Activated CD8-positive, alpha-beta T cell treated with anti-CD3 and anti-CD28 coated beads, Interleukin-2, amount 10 ng/mL, durations not matched to agents 7 days and 5 days (primary cell): Measurements from ENCODE around the gene RPRD1A. TPM values are rescaled to one million over a fixed set of nuclear protein-coding genes. Genes with fewer than 3 reads are reported as not detected.

ENCODE experiments used
- ATAC-seq: fragments of 150-1000 bp; cut with Tn5 transposase; one replicate; pipeline ENCODE4 v1.10.0; 2021; ENCODE audit warnings: moderate library complexity
- CTCF ChIA-PET: fragments of 350-600 bp; sonication (Branson Sonifier 250); formaldehyde crosslinking; loops from one replicate; lab custom pipeline; 2021; ENCODE audit warnings: antibody characterized with exemption; lab: Charles Lee
- POLR2A ChIA-PET: fragments of 350-600 bp; sonication (Branson Sonifier 250); formaldehyde crosslinking; loops from one replicate; lab custom pipeline; 2021; ENCODE audit warnings: antibody characterized with exemption; lab: Charles Lee
- DNase-seq: peaks from one replicate; pipeline ENCODE4 v3.0.0-alpha.2; 2020
- H3K27ac Mint-ChIP-seq: one replicate; pipeline ENCODE4 v1.8.0; 2021; ENCODE audit warnings: mild to moderate bottlenecking, mixed read lengths
- H3K27me3 Mint-ChIP-seq: one replicate; pipeline ENCODE4 v1.8.0; 2021; ENCODE audit warnings: low read depth, mixed read lengths
- H3K36me3 Mint-ChIP-seq: one replicate; pipeline ENCODE4 v1.8.0; 2021; ENCODE audit warnings: low read depth, mixed read lengths
- H3K4me1 Mint-ChIP-seq: one replicate; pipeline ENCODE4 v1.8.0; 2021; ENCODE audit warnings: low read depth, mixed read lengths
- H3K4me3 Mint-ChIP-seq: one replicate; pipeline ENCODE4 v1.8.0; 2021; ENCODE audit warnings: mild to moderate bottlenecking, mixed read lengths
- H3K9me3 Mint-ChIP-seq: one replicate; pipeline ENCODE4 v1.8.0; 2022; ENCODE audit warnings: mixed read lengths; ENCODE audit not compliant: insufficient read depth
- total RNA-seq, 2 experiments: library from RNA; stranded (reverse); gene quantifications; one replicate each; pipeline ENCODE4 v1.2.3, GENCODE V29; 2021

RPRD1A gene
- total RNA-seq, 2 experiments from 2014 or later = 26.8 to 28.2 TPM

DNA sequence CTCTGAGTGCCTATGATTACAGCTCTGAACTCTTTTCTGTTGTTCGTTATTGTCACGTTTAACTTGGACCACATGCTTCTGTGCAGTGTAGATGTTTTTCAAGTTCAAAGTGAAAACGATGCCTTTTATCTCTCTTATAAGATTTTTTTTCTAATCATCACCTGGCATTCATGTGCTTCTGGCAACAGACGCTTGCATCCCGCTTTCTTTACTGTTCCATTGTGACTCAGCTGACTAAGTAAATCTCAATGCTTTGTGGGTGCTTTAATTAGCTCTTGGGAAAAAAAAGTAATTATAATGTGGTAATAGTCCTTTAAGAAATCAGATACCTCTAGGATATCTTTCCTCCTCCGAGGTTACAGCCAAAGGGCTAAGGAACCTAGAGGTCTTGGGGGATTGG is 126.1 kb downstream of the RPRD1A start:
- Mint-ChIP-seq H3K36me3 (no peaks in the 10 kb centered on the region), H3K27ac (no peak overlapping the region), H3K4me1 (no peaks in the 10 kb centered on the region), H3K9me3 (no peaks in the 10 kb centered on the region), H3K4me3 (no peak overlapping the region), H3K27me3 (peaks cover 7% of the 10 kb centered on the region)
- ChIA-PET POLR2A (interaction anchor here (0.8 kb wide), 1 partner anchor 31 kb away, joined by 3 read pairs; the partner anchor contains the start of gene RMP24), CTCF (no interaction called here)
- ATAC-seq = no peak
- DNase-seq = no peak

Other genes with a start within 250 kb of the RPRD1A start
- gene SLC39A6, start 61.8 kb upstream of the RPRD1A start, total RNA-seq = 10 to 100 TPM; 19.4 to 19.7 TPM
- gene ELP2, start 62.3 kb upstream of the RPRD1A start, total RNA-seq = 10 to 100 TPM; 57.6 to 60.1 TPM
- gene MOCOS, start 119.9 kb upstream of the RPRD1A start, total RNA-seq = under 1 TPM; 0.21 to 0.47 TPM
- gene FHOD3, start 230.2 kb upstream of the RPRD1A start, total RNA-seq = not detected